HG03432 (cell line): ENCODE results near the gene LDLRAD4.
"Not testable (repeated sequence)": the region's sequence is repeated elsewhere in the genome, so short reads cannot be mapped to it uniquely, and the experiment has no call there.

ENCODE experiments used
- ATAC-seq: cut with Tn5 transposase; IDR thresholded peaks from one replicate; pipeline ENCODE4 v1.9.1; 2021; ENCODE audit warnings: mild to moderate bottlenecking, moderate library complexity; ENCODE audit not compliant: unreplicated experiment

LDLRAD4 gene

GRCh38 chr18:13688191-13689136 lies 469.9 kb downstream of the LDLRAD4 start:
- ATAC-seq: no peak

GRCh38 chr18:13690060-13690459 lies 471.5 kb downstream of the LDLRAD4 start:
- not testable (repeated sequence) for ATAC-seq

- not testable (repeated sequence) for ATAC-seq
Measured at GRCh38 chr18:13695337-13695736, 476.8 kb downstream of the LDLRAD4 start.

GRCh38 chr18:13696961-13697360 lies 478.4 kb downstream of the LDLRAD4 start:
- ATAC-seq: no peak

GRCh38 chr18:13700153-13700552 lies 481.6 kb downstream of the LDLRAD4 start:
- ATAC-seq: no peak
